Medulla oblongata (tissue), 1 donor: ENCODE results near the gene RNLS.

ENCODE experiments used
- DNase-seq: peaks from one replicate; pipeline ENCODE4 v3.0.0-alpha.2; 2015; ENCODE audit errors: extremely low spot score

The RNLS gene

DNA sequence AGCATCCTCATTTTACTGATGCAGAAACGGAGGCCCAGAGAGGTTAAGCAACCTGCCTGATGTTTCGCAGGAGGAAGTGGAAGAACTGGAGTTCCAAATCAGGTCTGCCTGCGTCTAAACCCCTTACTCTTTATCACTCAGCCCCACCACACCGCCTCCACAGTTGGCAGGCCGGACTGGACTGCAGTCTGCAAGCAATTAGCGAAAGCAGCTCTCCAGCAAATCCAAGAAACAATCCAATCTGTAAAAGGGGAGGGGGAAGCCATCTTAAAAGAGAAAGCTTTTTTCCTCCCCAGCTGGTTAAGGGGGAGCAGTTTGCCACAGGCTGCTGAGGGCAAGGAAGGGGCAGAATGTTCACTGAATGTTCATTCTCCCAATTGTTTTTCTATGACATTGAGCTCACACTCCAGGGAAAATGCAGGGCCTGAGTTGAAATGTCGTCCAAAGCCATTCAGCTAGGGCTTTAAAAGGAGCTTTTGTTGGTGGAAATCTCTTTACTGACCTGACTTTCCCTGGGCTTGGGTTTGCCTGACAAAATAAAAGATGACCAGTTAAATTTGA is 350.1 kb downstream of the RNLS start:
- peak; percentile 37 for DNase-seq

DNA sequence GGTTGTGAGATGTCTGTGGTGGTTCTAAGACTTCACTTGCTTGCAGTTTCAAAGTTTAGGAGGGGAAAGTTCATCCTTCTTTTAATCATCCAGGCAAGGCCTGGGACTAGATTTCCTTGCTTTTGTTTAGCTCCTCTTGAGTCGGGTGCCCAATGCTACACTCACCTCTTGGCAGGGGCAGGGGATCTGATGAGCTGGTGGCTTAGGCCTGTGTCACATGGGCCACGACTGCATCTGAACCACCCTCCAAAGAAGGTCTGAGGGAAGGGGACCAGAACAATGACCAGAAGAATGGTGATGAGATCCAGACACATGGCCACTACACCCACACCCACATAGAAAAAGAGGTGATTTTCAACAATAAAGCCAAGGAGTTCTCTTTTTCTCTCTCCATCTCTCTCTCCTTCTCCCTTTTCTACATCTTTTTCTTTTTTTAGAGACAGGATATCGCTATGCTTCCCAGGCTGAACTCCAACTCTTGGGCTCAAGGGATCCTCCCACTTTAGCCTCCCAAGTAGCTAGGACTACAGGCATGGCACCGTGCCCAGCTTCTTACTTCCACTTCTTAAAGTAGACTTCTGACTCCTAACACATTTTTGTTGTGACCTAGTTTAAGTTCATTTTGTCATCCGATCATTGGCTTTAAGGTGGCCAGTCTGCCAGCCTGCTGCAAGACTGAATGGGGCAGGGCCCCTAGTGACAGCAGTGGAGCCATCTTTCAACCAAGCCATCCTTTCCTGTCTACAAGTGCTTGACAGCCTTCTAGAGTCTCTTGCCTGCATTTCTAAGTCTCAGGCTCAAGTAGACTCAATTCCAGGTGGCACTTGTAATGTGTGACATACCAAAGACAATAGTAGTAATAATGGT is 350.9 kb downstream of the RNLS start:
- no peak for DNase-seq

DNA sequence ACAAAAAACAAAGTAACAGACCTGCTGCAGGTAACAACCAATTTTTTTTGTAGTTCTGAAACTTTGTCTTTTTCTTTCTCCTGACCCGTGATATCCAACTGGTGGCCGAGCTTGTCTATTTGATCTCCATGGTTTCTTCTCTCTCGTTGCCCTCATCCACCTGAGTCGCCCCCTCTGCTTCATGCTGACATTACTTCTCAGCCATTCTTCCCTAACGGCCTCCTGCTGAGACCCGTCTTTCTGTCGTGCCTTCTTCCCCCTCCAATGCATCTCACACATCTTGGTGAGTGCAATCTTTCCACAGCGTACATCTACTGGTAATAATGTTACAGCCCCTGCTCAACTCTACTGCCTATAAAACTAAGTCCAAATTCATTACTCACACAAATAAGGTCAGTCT is 352.9 kb downstream of the RNLS start:
- no peak for DNase-seq

DNA sequence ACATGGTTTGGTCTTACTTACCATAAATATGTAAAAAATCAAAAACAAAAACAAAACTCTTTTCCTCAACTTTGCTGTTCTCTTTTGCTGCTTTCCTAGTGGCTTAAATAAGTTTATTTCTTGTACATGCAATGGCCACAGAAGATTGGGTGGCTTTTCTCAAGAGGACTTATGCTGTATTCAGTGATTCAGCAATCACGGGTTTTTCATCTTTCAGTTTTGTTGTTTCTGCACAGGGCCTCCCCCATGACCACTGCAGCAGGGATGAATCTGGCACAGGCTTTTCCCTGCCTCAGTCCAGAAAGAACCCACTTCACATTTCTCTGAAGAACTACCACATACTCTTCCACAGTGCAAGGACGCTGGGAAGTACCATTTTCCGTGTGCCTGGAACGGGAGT is 355.0 kb downstream of the RNLS start:
- DNase-seq, result no peak

- no peak for DNase-seq
Observed at GRCh38 chr10:88227342-88228018, 355.6 kb downstream of the RNLS start.

GRCh38 chr10:88226891-88227290 is 356.2 kb downstream of the RNLS start:
- no peak for DNase-seq

DNA sequence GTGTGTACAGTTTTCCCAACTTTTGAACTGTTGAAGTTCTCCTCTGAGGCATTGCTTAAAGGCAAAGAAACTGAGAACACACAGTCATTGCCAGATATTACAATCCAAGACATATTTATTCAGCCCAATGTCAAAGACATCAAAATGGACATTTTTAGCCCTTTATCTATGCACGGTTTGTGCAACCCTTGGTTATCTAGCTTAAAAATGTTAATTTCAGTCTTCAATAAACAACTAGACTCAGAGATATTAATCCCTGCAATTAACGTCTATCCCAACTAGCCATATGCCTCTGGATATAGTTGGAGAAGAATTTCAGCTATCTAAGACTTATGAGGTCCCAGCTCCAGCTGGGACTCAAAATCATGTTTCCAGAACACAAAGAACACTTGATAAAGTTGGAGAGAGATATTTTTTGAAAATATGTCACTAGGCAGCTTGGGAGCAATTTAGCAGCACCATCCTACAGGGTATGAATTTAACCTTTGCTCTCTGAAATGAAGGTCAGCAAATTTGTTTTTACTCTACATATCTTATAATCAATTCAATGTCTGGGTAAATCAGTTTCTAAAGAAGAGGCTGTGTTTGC is 357.0 kb downstream of the RNLS start:
- no peak for DNase-seq
